HepG2 (cell line): ENCODE measurements around the gene C1GALT1. TPM values are rescaled to one million over a fixed set of nuclear protein-coding genes. Genes with fewer than 3 reads are reported as not detected.

ENCODE experiments used
- ATAC-seq: fragments of 200-7000 bp; cut with Tn5 transposase; 3 replicates; pipeline ENCODE4 v1.9.1; 2020; ENCODE audit warnings: mild to moderate bottlenecking, moderate library complexity
- BruUV-seq: library from RNA; stranded (reverse); fragments of 400-500 nt; replicated peaks from 2 replicates; lab custom pipeline; 2021; lab: Mats Ljungman, UMichigan
- CTCF ChIA-PET: fragments of 300-600 bp; formaldehyde crosslinking; extraction: SDS; loops from one replicate; lab custom pipeline; 2021; ENCODE audit warnings: low total read pairs, inconsistent platforms, low intra/inter-chr PET ratio; lab: Yijun Ruan, JAX
- POLR2A ChIA-PET: fragments of 350-600 bp; sonication (Branson Sonifier 250); formaldehyde crosslinking; loops from one replicate; lab custom pipeline; 2020; ENCODE audit warnings: antibody characterized with exemption, inconsistent platforms; lab: Yijun Ruan, JAX
- DNase-seq: peaks from one replicate; pipeline ENCODE4 v3.0.0-alpha.2; 2015; ENCODE audit warnings: low spot score
- FAIRE-seq: peaks from 3 replicates; lab custom pipeline; 2011; peaks lifted over from hg19 to GRCh38; lab: Jason Lieb, UNC
- H2AFZ ChIP-seq: one replicate; pipeline ENCODE4 v1.6.1; 2011; ENCODE audit warnings: low read length, inconsistent platforms
- H3K27ac ChIP-seq: fragments of 300-600 bp; 3 replicates; pipeline ENCODE4 v1.8.0; 2011; ENCODE audit warnings: mixed run types, mild to moderate bottlenecking, mixed read lengths, low read length, inconsistent platforms; ENCODE audit not compliant: insufficient read depth; ENCODE audit errors: extremely low read length
- H3K27me3 ChIP-seq, 2 experiments: fragments of 200-600 bp in 1 of 2; 2 replicates in 1 of 2; 3 replicates in 1 of 2; pipeline versions ENCODE4 v1.6.0 to v1.8.0; 2011; ENCODE audit warnings: low read length in 2 of 2, mild to moderate bottlenecking in 2 of 2, moderate library complexity in 2 of 2, inconsistent platforms in 1 of 2; ENCODE audit not compliant: insufficient read depth in 2 of 2, control insufficient read depth in 1 of 2
- H3K36me3 ChIP-seq, 2 experiments: fragments of 200-600 bp in 1 of 2; replicated peaks in 1 of 2; 2 replicates in 1 of 2; 3 replicates in 1 of 2; pipeline versions ENCODE4 v1.5.1 to v1.8.0; 2011; ENCODE audit warnings: low read length in 2 of 2, inconsistent platforms in 1 of 2; ENCODE audit not compliant: insufficient read depth in 2 of 2, control insufficient read depth in 1 of 2
- H3K4me1 ChIP-seq: 2 replicates; pipeline ENCODE4 v1.5.1; 2012; ENCODE audit warnings: low read length, inconsistent platforms; ENCODE audit not compliant: insufficient read depth
- H3K4me2 ChIP-seq: 2 replicates; pipeline ENCODE4 v1.6.0; 2011; ENCODE audit warnings: low read depth, low read length, inconsistent platforms
- H3K4me3 ChIP-seq, 3 experiments: fragments of 200-600 bp in 1 of 3; sonication (generic), shearing (Covaris generic) in 1 of 3; replicated peaks in 1 of 3; 2 replicates each; pipeline ENCODE4 v1.5.1; 2011 to 2016; ENCODE audit warnings: low read length in 3 of 3, inconsistent platforms in 2 of 3, low read depth in 2 of 3, mild to moderate bottlenecking in 2 of 3, control low read depth in 1 of 3, mixed read lengths in 1 of 3; ENCODE audit not compliant: insufficient read depth in 1 of 3
- H3K79me2 ChIP-seq: one replicate; pipeline ENCODE4 v1.6.1; 2011; ENCODE audit warnings: low read length, inconsistent platforms; ENCODE audit not compliant: insufficient read depth
- H3K9ac ChIP-seq: 2 replicates; pipeline ENCODE4 v1.6.0; 2011; ENCODE audit warnings: mild to moderate bottlenecking, low read depth, low read length, inconsistent platforms; ENCODE audit not compliant: insufficient read depth
- H3K9me3 ChIP-seq: 2 replicates; pipeline ENCODE4 v1.5.1; 2012; ENCODE audit warnings: mild to moderate bottlenecking, low read length
- H4K20me1 ChIP-seq: 2 replicates; pipeline ENCODE4 v1.6.0; 2011; ENCODE audit warnings: inconsistent platforms, mild to moderate bottlenecking, low read length, moderate library complexity; ENCODE audit not compliant: insufficient read depth
- HES4 ChIP-seq: sonication (generic); formaldehyde crosslinking; IDR thresholded peaks from 2 replicates; pipeline ENCODE4 v1.9.0; 2021; ENCODE audit warnings: mild to moderate bottlenecking, missing genetic modification reagents, borderline replicate concordance
- NPAS2 ChIP-seq: sonication (generic); formaldehyde crosslinking; IDR thresholded peaks from 2 replicates; pipeline ENCODE4 v1.8.0; 2022; ENCODE audit warnings: mild to moderate bottlenecking, missing genetic modification reagents, borderline replicate concordance
- RBM22 ChIP-seq: fragments of 200-400 bp; formaldehyde crosslinking; optimal IDR thresholded peaks from 2 replicates; pipeline ENCODE3; 2017; ENCODE audit warnings: mild to moderate bottlenecking, low read length, moderate library complexity
- ZNF441 ChIP-seq: sonication (generic); formaldehyde crosslinking; IDR thresholded peaks from 2 replicates; pipeline ENCODE4 v1.7.0; 2021; ENCODE audit warnings: missing genetic modification reagents, borderline replicate concordance
- ZNF788 ChIP-seq: sonication (generic); formaldehyde crosslinking; IDR thresholded peaks from 2 replicates; pipeline ENCODE4 v1.5.0; 2020; ENCODE audit warnings: mild to moderate bottlenecking, missing genetic modification reagents, borderline replicate concordance
- WGBS: methylation state at CpG from one replicate; pipeline ENCODE4 v1.1.6; 2017; ENCODE audit warnings: low lambda C conversion rate; 5-methylcytosine and 5-hydroxymethylcytosine counted together
- in situ Hi-C: cut with HindIII; loops from 2 replicates; pipeline ENCODE4 v1.10.0; 2017; ENCODE audit warnings: low pct_unique_long_range_greater_than_20kb; ENCODE audit not compliant: extremely low pct_ligation_motif_present
- intact Hi-C: fragments of 100-400 bp; cut with micrococcal nuclease; formaldehyde crosslinking; loops from one replicate; pipeline ENCODE4 v1.10.0; 2022; ENCODE audit not compliant: unreplicated experiment
- polyA plus RNA-seq, 8 experiments: library from polyadenylated mRNA; depleted of rRNA in 3 of 8; stranded (reverse) in 7 of 8; unstranded in 1 of 8; fragments of >200 nt; fragmentation: Illumina TruSeq in 4 of 8; extraction: Trizol in 4 of 8; gene quantifications; 2 replicates each; pipeline versions ENCODE4 v1.2.1 to v1.2.3, GENCODE V29; 2011 to 2016; ENCODE audit warnings: low read depth in 4 of 8, missing spikeins in 1 of 8, mixed read lengths in 1 of 8; ENCODE audit not compliant: insufficient read depth in 1 of 8
- total RNA-seq, 5 experiments: library from RNA; depleted of rRNA; stranded (reverse); fragments of >200 nt; fragmentation: Illumina TruSeq; extraction: Trizol; gene quantifications; 2 replicates each; pipeline ENCODE4 v1.2.3, GENCODE V29; 2016; ENCODE audit warnings: low read depth in 1 of 5
- TF ChIP-seq, protein P1 (sequence below): sonication (generic); formaldehyde crosslinking; IDR thresholded peaks from 2 replicates; pipeline ENCODE4 v1.4.0; 2020; ENCODE audit warnings: missing genetic modification reagents, borderline replicate concordance
- TF ChIP-seq, protein P2 (sequence below): sonication (generic); formaldehyde crosslinking; IDR thresholded peaks from 2 replicates; pipeline ENCODE4 v1.4.0; 2020; ENCODE audit warnings: missing genetic modification reagents, borderline replicate concordance

C1GALT1 gene
- total and polyA plus RNA-seq, 2 of the 13 experiments (the other 11 are each of a cell fraction or from before 2014, with no cell fraction given), result 57.1 to 65.9 TPM

DNA sequence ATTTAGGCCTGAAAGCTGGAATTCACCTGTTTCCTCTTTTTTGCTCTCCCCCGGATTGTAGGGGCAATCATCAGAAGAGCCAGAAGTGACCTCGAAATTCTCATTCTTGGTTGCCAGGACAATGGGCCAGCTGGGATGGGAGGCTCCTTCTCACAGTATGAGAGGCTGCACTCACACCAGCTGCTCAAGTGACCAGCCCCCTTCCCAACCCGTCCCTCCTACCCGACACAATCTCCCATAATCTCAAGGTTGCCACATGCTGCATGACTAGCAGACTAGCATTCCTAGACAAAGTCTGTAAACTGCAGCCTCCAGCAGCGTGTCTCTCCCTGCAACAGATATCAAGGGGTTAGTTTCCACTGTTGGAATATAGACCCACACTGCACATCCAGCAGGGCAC lies 110.3 kb downstream of the C1GALT1 start (continued):
- TF ChIP-seq, protein P1, sequence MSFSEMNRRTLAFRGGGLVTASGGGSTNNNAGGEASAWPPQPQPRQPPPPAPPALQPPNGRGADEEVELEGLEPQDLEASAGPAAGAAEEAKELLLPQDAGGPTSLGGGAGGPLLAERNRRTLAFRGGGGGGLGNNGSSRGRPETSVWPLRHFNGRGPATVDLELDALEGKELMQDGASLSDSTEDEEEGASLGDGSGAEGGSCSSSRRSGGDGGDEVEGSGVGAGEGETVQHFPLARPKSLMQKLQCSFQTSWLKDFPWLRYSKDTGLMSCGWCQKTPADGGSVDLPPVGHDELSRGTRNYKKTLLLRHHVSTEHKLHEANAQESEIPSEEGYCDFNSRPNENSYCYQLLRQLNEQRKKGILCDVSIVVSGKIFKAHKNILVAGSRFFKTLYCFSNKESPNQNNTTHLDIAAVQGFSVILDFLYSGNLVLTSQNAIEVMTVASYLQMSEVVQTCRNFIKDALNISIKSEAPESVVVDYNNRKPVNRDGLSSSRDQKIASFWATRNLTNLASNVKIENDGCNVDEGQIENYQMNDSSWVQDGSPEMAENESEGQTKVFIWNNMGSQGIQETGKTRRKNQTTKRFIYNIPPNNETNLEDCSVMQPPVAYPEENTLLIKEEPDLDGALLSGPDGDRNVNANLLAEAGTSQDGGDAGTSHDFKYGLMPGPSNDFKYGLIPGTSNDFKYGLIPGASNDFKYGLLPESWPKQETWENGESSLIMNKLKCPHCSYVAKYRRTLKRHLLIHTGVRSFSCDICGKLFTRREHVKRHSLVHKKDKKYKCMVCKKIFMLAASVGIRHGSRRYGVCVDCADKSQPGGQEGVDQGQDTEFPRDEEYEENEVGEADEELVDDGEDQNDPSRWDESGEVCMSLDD (CRISPR knock-in tag), result no peak
- no peak for TF ChIP-seq NPAS2
- TF ChIP-seq RBM22, result no peak

DNA sequence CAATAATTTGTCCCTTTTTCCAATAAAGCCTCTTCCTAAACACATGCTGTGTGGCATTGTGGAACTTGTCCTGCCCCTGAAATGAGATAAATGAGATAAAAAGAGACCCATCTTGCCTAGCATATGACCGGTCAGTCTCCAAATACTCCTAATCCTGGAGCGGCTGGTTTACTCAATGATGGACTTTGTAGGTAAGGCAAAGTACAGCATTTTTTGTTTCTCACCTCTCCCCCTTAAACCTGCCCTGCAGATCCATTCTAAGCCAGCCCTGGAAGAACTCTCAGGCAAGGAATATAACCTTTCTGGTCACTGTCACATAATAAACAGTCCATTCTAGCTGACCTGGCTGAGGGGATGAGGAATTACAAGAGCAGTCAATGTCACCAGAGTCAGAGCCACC lies 110.7 kb downstream of the C1GALT1 start:
- in situ Hi-C loops, result no loop called here
- TF ChIP-seq HES4 (CRISPR knock-in tag), result no peak
- TF ChIP-seq, protein P2, sequence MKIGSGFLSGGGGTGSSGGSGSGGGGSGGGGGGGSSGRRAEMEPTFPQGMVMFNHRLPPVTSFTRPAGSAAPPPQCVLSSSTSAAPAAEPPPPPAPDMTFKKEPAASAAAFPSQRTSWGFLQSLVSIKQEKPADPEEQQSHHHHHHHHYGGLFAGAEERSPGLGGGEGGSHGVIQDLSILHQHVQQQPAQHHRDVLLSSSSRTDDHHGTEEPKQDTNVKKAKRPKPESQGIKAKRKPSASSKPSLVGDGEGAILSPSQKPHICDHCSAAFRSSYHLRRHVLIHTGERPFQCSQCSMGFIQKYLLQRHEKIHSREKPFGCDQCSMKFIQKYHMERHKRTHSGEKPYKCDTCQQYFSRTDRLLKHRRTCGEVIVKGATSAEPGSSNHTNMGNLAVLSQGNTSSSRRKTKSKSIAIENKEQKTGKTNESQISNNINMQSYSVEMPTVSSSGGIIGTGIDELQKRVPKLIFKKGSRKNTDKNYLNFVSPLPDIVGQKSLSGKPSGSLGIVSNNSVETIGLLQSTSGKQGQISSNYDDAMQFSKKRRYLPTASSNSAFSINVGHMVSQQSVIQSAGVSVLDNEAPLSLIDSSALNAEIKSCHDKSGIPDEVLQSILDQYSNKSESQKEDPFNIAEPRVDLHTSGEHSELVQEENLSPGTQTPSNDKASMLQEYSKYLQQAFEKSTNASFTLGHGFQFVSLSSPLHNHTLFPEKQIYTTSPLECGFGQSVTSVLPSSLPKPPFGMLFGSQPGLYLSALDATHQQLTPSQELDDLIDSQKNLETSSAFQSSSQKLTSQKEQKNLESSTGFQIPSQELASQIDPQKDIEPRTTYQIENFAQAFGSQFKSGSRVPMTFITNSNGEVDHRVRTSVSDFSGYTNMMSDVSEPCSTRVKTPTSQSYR (CRISPR knock-in tag), result no peak
- no peak for TF ChIP-seq ZNF441
- TF ChIP-seq ZNF788 (CRISPR knock-in tag), result no peak
- Histone ChIP-seq H3K36me3 (no peaks in the 10 kb centered on the region), H4K20me1 (no peaks in the 10 kb centered on the region), H3K27ac (no peak overlapping the region), H3K79me2 (no peaks in the 10 kb centered on the region), H3K9me3 (no peaks in the 10 kb centered on the region), H2AFZ (no peak overlapping the region), H3K27me3 (peaks cover 0 to 4% of the 10 kb centered on the region in 2 experiments; a peak in 1 of 5 replicates), H3K9ac (no peak overlapping the region), H3K4me3 (no peak overlapping the region), H3K4me2 (no peak overlapping the region), H3K4me1 (peaks cover 30% of the 10 kb centered on the region)
- DNase-seq (no peak), ATAC-seq (no peak), FAIRE-seq (no peak)
- POLR2A ChIA-PET, result no interaction called here
- intact Hi-C loops, result no loop called here
- 6% methylated on average over 2 of the region's 2 CpGs for WGBS
- CTCF ChIA-PET, result no interaction called here
- no TSS peak for BruUV-seq
